Keratinocyte (primary cell): ENCODE measurements around the gene SUGCT. TPM values are rescaled to one million over a fixed set of nuclear protein-coding genes. Genes with fewer than 3 reads are reported as not detected.

Source experiments
- DNase-seq: peaks from one replicate; pipeline ENCODE4 v3.0.0-alpha.2; 2011; ENCODE audit warnings: low read depth, missing footprints, low spot score
- FAIRE-seq: peaks from 2 replicates; lab custom pipeline; 2011; peaks lifted over from hg19 to GRCh38; lab: Jason Lieb, UNC
- H2AFZ ChIP-seq: 2 replicates; pipeline ENCODE4 v1.6.0; 2012; ENCODE audit warnings: low read length, control low read depth, inconsistent platforms; ENCODE audit not compliant: control insufficient read depth
- H3K27ac ChIP-seq: 2 replicates; pipeline ENCODE4 v1.5.1; 2011; ENCODE audit warnings: low read length; ENCODE audit not compliant: control insufficient read depth, insufficient read depth
- H3K27me3 ChIP-seq: 3 replicates; pipeline ENCODE4 v1.6.0; 2011; ENCODE audit warnings: low read length; ENCODE audit not compliant: control insufficient read depth, insufficient read depth; ENCODE audit errors: extremely low read depth
- H3K36me3 ChIP-seq, 2 experiments: 2 replicates in 1 of 2; 3 replicates in 1 of 2; pipeline ENCODE4 v1.5.1; 2011; ENCODE audit warnings: low read length in 2 of 2, mild to moderate bottlenecking in 1 of 2; ENCODE audit not compliant: control insufficient read depth in 2 of 2, insufficient read depth in 2 of 2; ENCODE audit errors: extremely low read depth in 1 of 2
- H3K4me1 ChIP-seq: 3 replicates; pipeline ENCODE4 v1.5.1; 2011; ENCODE audit warnings: low read length; ENCODE audit not compliant: control insufficient read depth, insufficient read depth; ENCODE audit errors: extremely low read depth
- H3K4me2 ChIP-seq: 3 replicates; pipeline ENCODE4 v1.6.0; 2011; ENCODE audit warnings: low read depth, low read length; ENCODE audit not compliant: control insufficient read depth, insufficient read depth; ENCODE audit errors: extremely low read depth
- H3K4me3 ChIP-seq, 3 experiments: fragments of 200-600 bp in 1 of 3; sonication (generic) in 1 of 3; 2 replicates in 2 of 3; 3 replicates in 1 of 3; pipeline ENCODE4 v1.5.1; 2011 to 2016; ENCODE audit warnings: low read length in 3 of 3, mild to moderate bottlenecking in 3 of 3, control low read depth in 2 of 3, inconsistent platforms in 1 of 3, low read depth in 1 of 3, mixed read lengths in 1 of 3, mixed run types in 1 of 3, moderate library complexity in 1 of 3; ENCODE audit not compliant: control insufficient read depth in 2 of 3, insufficient read depth in 2 of 3; ENCODE audit errors: extremely low read depth in 1 of 3
- H3K79me2 ChIP-seq: 2 replicates; pipeline ENCODE4 v1.6.0; 2012; ENCODE audit warnings: low read length; ENCODE audit not compliant: control insufficient read depth, insufficient read depth
- H3K9ac ChIP-seq: 3 replicates; pipeline ENCODE4 v1.6.0; 2011; ENCODE audit warnings: low read length; ENCODE audit not compliant: control insufficient read depth, insufficient read depth; ENCODE audit errors: extremely low read depth
- H3K9me1 ChIP-seq: 3 replicates; pipeline ENCODE4 v1.6.0; 2011; ENCODE audit warnings: low read length; ENCODE audit not compliant: control insufficient read depth, insufficient read depth; ENCODE audit errors: extremely low read depth
- H3K9me3 ChIP-seq: 2 replicates; pipeline ENCODE4 v1.5.1; 2012; ENCODE audit warnings: low read depth, low read length; ENCODE audit not compliant: control insufficient read depth
- H4K20me1 ChIP-seq: 3 replicates; pipeline ENCODE4 v1.6.0; 2011; ENCODE audit warnings: low read length; ENCODE audit not compliant: control insufficient read depth, insufficient read depth; ENCODE audit errors: extremely low read depth
- EZH2 ChIP-seq: IDR thresholded peaks from one replicate; pipeline ENCODE4 v1.6.1; 2012; ENCODE audit warnings: inconsistent platforms, mild to moderate bottlenecking, low read length, moderate library complexity
- dilution Hi-C: fragments of 300-500 bp; cut with MboI; formaldehyde crosslinking; loops from one replicate; pipeline ENCODE4 v1.7.0; 2020; ENCODE audit warnings: low sequenced_read_pairs; ENCODE audit not compliant: extremely low pct_ligation_motif_present
- polyA plus RNA-seq, 5 experiments: library from polyadenylated mRNA; depleted of rRNA in 3 of 5; stranded (reverse) in 3 of 5; stranded (forward) in 1 of 5; unstranded in 1 of 5; fragments of >200 nt; gene quantifications; 1 replicate in 1 of 5; 2 replicates in 3 of 5; 3 replicates in 1 of 5; pipeline versions ENCODE4 v1.2.1 to v1.2.3, GENCODE V29; 2011 to 2012; ENCODE audit warnings: missing spikeins in 2 of 5, low read depth in 1 of 5, low replicate concordance in 1 of 5
- TF ChIP-seq, protein P1 (sequence below), 3 experiments: IDR thresholded peaks in 1 of 3; conservative IDR thresholded peaks in 1 of 3; optimal IDR thresholded peaks in 1 of 3; 2 replicates in 2 of 3; 3 replicates in 1 of 3; pipeline versions ENCODE3 to v1.5.1; 2011; ENCODE audit warnings: low read length in 3 of 3, mild to moderate bottlenecking in 3 of 3, moderate library complexity in 2 of 3, control low read depth in 1 of 3, inconsistent platforms in 1 of 3; ENCODE audit not compliant: insufficient read depth in 2 of 3; ENCODE audit errors: extremely low read depth in 1 of 3

Gene SUGCT
- polyA plus RNA-seq, 1 donor (not counting 4 experiments of a cell fraction or from before 2014, with no cell fraction given): 134 TPM

DNA sequence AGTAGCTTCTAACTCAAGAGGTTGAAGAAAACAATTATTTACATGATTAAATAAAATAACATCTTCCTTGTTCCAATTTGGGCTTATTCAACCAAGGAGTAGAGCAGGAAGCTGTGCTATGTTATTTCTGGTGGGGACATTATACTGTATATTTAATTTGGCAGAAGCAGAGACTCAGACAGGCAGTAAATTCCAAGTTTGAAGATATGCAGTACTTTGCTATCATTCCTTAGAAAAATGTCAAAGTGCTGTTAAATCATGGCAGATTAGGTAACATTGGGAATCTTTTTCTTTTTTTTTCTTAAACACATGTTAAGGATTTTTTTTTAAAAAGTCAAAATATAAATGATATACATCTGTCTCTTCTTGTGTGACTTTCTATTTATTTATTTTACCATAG is 190.1 kb downstream of the SUGCT start:
- H3K4me2 ChIP-seq: no peak overlapping the region
- H3K79me2 ChIP-seq: no peaks in the 10 kb centered on the region
- H3K9me3 ChIP-seq: no peaks in the 10 kb centered on the region
- TF ChIP-seq EZH2: no peak
- TF ChIP-seq, protein P1, sequence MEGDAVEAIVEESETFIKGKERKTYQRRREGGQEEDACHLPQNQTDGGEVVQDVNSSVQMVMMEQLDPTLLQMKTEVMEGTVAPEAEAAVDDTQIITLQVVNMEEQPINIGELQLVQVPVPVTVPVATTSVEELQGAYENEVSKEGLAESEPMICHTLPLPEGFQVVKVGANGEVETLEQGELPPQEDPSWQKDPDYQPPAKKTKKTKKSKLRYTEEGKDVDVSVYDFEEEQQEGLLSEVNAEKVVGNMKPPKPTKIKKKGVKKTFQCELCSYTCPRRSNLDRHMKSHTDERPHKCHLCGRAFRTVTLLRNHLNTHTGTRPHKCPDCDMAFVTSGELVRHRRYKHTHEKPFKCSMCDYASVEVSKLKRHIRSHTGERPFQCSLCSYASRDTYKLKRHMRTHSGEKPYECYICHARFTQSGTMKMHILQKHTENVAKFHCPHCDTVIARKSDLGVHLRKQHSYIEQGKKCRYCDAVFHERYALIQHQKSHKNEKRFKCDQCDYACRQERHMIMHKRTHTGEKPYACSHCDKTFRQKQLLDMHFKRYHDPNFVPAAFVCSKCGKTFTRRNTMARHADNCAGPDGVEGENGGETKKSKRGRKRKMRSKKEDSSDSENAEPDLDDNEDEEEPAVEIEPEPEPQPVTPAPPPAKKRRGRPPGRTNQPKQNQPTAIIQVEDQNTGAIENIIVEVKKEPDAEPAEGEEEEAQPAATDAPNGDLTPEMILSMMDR (optimal IDR thresholded peaks at IDR 0.05 in 1 of 3, IDR thresholded peaks at IDR 0.05 in 1 of 3, conservative IDR thresholded peaks at IDR 0.05 in 1 of 3; ENCODE audit: extremely low read depth in 1 of 3, insufficient read depth in 2 of 3, low read length in 3 of 3): no peak
- no peak overlapping the region for H3K9ac ChIP-seq
- H3K9me1 ChIP-seq: no peaks in the 10 kb centered on the region
- dilution Hi-C loops: no loop called here
- DNase-seq (no peak), FAIRE-seq (no peak)
- H3K4me3 ChIP-seq: no peak overlapping the region
- H3K4me1 ChIP-seq: no peaks in the 10 kb centered on the region
- H3K27me3 ChIP-seq: no peaks in the 10 kb centered on the region
- no peaks in the 10 kb centered on the region for H3K36me3 ChIP-seq
- H4K20me1 ChIP-seq: no peaks in the 10 kb centered on the region
- H3K27ac ChIP-seq: no peak overlapping the region
- no peak overlapping the region for H2AFZ ChIP-seq

DNA sequence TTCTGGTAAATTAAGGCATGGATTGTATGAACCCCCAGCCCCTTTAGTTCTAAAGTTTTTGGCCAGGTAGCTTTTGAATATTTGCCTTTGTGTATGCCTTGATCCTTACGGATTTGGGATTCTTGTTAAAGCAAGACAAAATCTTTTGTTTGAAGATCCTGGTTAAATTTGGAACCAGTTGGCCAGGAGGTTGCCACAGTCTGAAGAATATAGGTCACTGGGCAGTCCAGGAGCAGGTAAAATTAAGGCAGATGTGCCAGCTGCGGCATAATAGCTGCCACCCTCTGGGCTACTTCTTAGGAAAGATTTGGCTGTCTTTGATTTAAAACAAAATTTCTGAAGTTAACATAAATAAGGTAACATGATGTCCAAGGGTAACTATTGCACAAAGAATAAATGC is 192.3 kb downstream of the SUGCT start:
- Histone ChIP-seq H3K9me1 (no peaks in the 10 kb centered on the region), H3K4me2 (no peak overlapping the region), H3K27ac (no peak overlapping the region), H3K9me3 (no peaks in the 10 kb centered on the region), H3K79me2 (no peaks in the 10 kb centered on the region), H3K27me3 (no peaks in the 10 kb centered on the region), H3K4me3 (no peak overlapping the region), H3K9ac (no peak overlapping the region), H2AFZ (no peak overlapping the region), H3K4me1 (no peaks in the 10 kb centered on the region), H4K20me1 (no peaks in the 10 kb centered on the region), H3K36me3 (no peaks in the 10 kb centered on the region)
- TF ChIP-seq EZH2: no peak
- TF ChIP-seq, protein P1 (optimal IDR thresholded peaks at IDR 0.05 in 1 of 3, IDR thresholded peaks at IDR 0.05 in 1 of 3, conservative IDR thresholded peaks at IDR 0.05 in 1 of 3; ENCODE audit: extremely low read depth in 1 of 3, insufficient read depth in 2 of 3, low read length in 3 of 3): no peak
- DNase-seq (no peak), FAIRE-seq (no peak)
- dilution Hi-C loops: no loop called here
